DOHH2 (cell line): Measurements from ENCODE around the gene LANCL2.

Experiments used
- H3F3A ChIP-seq: fragments of 200-600 bp; sonication (generic), shearing (Covaris generic); 2 replicates; pipeline ENCODE4 v1.6.0; 2016; ENCODE audit warnings: antibody characterized with exemption, mild to moderate bottlenecking; ENCODE audit not compliant: control insufficient read depth, insufficient read depth
- H3K27ac ChIP-seq: fragments of 200-600 bp; sonication (generic); 2 replicates; pipeline ENCODE4 v1.5.1; 2014; ENCODE audit warnings: low read depth, mild to moderate bottlenecking, low read length, moderate library complexity
- H3K27me3 ChIP-seq: fragments of 200-600 bp; sonication (generic); 2 replicates; pipeline ENCODE4 v1.6.1; 2014; ENCODE audit warnings: mild to moderate bottlenecking, low read length, mixed read lengths; ENCODE audit not compliant: control insufficient read depth
- H3K36me3 ChIP-seq: fragments of 200-600 bp; sonication (generic); 2 replicates; pipeline ENCODE4 v1.6.1; 2014; ENCODE audit warnings: mild to moderate bottlenecking, low read length, moderate library complexity, mixed read lengths; ENCODE audit not compliant: control insufficient read depth
- H3K4me1 ChIP-seq: fragments of 200-600 bp; sonication (generic); 2 replicates; pipeline ENCODE4 v1.6.1; 2014; ENCODE audit warnings: mild to moderate bottlenecking, low read length, mixed read lengths; ENCODE audit not compliant: control insufficient read depth
- H3K4me2 ChIP-seq: fragments of 200-600 bp; sonication (generic); 2 replicates; pipeline ENCODE4 v1.6.0; 2014; ENCODE audit warnings: mild to moderate bottlenecking, low read length, moderate library complexity
- H3K4me3 ChIP-seq: fragments of 200-600 bp; sonication (generic); 2 replicates; pipeline ENCODE4 v1.5.1; 2014; ENCODE audit warnings: mild to moderate bottlenecking, low read length, mixed read lengths
- H3K79me2 ChIP-seq: fragments of 200-600 bp; sonication (generic); 2 replicates; pipeline ENCODE4 v1.6.1; 2014; ENCODE audit warnings: mild to moderate bottlenecking, low read length, mixed read lengths; ENCODE audit not compliant: control insufficient read depth
- H3K9me2 ChIP-seq: fragments of 200-600 bp; sonication (generic); replicated peaks from 2 replicates; pipeline ENCODE4 v1.6.1; 2014; ENCODE audit warnings: mild to moderate bottlenecking, low read length, mixed read lengths; ENCODE audit not compliant: control insufficient read depth
- H3K9me3 ChIP-seq: fragments of 200-600 bp; sonication (generic); 2 replicates; pipeline ENCODE4 v1.6.1; 2014; ENCODE audit warnings: antibody characterized with exemption, low read length, mixed read lengths; ENCODE audit not compliant: control insufficient read depth, insufficient read depth
- H4K20me1 ChIP-seq: fragments of 200-600 bp; sonication (generic); 2 replicates; pipeline ENCODE4 v1.6.0; 2014; ENCODE audit warnings: low read depth, mild to moderate bottlenecking, antibody characterized with exemption, low read length, moderate library complexity; ENCODE audit not compliant: control insufficient read depth, insufficient read depth
- EZH2phosphoT487 ChIP-seq: fragments of 200-600 bp; sonication (generic); IDR thresholded peaks from 2 replicates; pipeline ENCODE4 v1.6.1; 2017; ENCODE audit warnings: borderline replicate concordance, mild to moderate bottlenecking, antibody characterized with exemption, low read length, moderate library complexity, mixed read lengths
- TF ChIP-seq, protein P1 (sequence below): fragments of 200-600 bp; sonication (generic); IDR thresholded peaks from one replicate; pipeline ENCODE4 v1.5.1; 2014; ENCODE audit warnings: antibody characterized with exemption, mild to moderate bottlenecking, low read depth, low read length; ENCODE audit not compliant: poor library complexity, severe bottlenecking

The LANCL2 gene

DNA sequence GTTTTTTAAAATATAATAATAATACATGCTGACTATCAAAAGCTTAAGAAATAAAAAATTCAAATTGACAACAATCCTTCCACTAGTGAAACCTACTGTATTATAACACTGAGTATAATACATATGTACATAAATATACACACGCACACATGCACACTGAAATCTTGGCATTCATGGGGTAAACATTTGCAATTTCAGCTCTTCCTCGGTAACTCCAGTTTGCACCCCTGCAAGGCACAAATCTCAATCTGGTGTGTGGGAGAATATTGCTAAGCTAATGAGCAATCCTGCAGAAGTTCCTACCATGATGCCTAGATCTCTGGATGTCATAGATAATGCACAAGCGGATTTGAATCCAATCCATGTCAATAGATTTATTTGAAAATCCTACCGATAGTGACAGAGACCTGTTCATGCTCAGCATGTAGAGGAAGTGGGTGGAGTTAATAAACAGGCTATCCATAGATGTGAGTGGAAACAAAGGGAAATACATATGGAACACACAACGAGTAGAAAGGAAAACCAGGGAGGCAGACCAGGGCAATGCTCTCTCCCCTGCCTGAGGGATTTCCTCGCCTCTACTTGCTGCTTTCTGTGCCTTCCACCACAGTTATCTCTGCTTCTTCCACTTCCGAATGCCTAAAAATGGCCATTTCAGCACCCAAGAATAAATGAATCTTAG is 38.1 kb upstream of the LANCL2 start:
- H3K4me2 ChIP-seq: no peak overlapping the region
- H3K27ac ChIP-seq: no peak overlapping the region
- H3K79me2 ChIP-seq: no peaks in the 10 kb centered on the region
- TF ChIP-seq EZH2phosphoT487: no peak
- TF ChIP-seq, protein P1, sequence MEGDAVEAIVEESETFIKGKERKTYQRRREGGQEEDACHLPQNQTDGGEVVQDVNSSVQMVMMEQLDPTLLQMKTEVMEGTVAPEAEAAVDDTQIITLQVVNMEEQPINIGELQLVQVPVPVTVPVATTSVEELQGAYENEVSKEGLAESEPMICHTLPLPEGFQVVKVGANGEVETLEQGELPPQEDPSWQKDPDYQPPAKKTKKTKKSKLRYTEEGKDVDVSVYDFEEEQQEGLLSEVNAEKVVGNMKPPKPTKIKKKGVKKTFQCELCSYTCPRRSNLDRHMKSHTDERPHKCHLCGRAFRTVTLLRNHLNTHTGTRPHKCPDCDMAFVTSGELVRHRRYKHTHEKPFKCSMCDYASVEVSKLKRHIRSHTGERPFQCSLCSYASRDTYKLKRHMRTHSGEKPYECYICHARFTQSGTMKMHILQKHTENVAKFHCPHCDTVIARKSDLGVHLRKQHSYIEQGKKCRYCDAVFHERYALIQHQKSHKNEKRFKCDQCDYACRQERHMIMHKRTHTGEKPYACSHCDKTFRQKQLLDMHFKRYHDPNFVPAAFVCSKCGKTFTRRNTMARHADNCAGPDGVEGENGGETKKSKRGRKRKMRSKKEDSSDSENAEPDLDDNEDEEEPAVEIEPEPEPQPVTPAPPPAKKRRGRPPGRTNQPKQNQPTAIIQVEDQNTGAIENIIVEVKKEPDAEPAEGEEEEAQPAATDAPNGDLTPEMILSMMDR: no peak
- peaks cover 6% of the 10 kb centered on the region for H3K27me3 ChIP-seq
- H3K9me3 ChIP-seq: no peaks in the 10 kb centered on the region
- H3K9me2 ChIP-seq: no peaks in the 10 kb centered on the region
- no peaks in the 10 kb centered on the region for H3F3A ChIP-seq
- no peaks in the 10 kb centered on the region for H3K4me1 ChIP-seq
- no peaks in the 10 kb centered on the region for H3K36me3 ChIP-seq
- no peaks in the 10 kb centered on the region for H4K20me1 ChIP-seq
- no peak overlapping the region for H3K4me3 ChIP-seq

DNA sequence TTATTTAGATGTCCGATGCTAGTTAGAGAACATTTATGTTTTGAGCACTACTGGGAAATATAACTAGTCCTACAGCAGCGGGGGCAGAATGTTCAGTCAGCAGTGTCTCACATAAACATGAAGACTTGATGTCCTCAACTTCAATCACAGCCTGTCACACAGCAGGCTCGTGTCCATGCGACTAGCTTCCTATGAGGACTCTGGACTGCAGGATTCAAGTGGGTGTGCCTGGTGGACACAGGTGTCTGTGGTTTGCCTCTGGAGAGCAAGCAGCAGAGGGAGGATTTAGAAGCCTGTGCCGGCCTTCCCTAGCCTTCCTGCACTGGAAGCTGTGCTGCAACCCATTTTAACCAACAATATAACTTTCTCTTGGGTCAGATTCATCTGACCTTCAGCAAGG is 30.0 kb upstream of the LANCL2 start:
- Histone ChIP-seq H3K4me3 (no peak overlapping the region), H3K4me1 (no peaks in the 10 kb centered on the region), H3K36me3 (no peaks in the 10 kb centered on the region), H3K9me3 (no peaks in the 10 kb centered on the region), H3F3A (no peaks in the 10 kb centered on the region), H3K27me3 (peaks cover 8% of the 10 kb centered on the region), H3K79me2 (no peaks in the 10 kb centered on the region), H3K4me2 (no peak overlapping the region), H3K9me2 (no peaks in the 10 kb centered on the region), H3K27ac (no peak overlapping the region), H4K20me1 (no peaks in the 10 kb centered on the region)
- TF ChIP-seq, protein P1: no peak
- TF ChIP-seq EZH2phosphoT487: no peak

DNA sequence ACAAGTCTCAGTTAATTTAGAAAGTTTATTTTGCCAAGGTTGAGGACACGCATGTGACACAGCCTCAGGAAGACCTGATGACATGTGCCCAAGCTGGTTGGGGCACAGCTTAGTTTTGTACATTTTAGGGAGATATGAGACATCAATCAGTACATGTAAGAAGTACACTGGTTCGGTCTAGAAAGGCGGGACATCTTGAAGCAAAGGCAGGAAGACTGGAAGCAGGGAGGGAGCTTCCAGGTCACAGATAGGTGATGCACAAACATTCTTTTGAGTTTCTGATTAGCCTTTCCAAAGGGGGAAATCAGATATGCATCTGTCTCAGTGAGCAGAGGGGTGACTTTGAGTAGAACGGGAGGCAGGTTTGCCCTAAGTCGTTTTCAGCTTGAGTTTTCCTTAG is 29.4 kb upstream of the LANCL2 start:
- H3K9me2 ChIP-seq: no peaks in the 10 kb centered on the region
- no peak overlapping the region for H3K4me3 ChIP-seq
- no peaks in the 10 kb centered on the region for H4K20me1 ChIP-seq
- 0 out of 2 replicates have a peak, but pooled peaks cover 3% of the 10 kb centered on the region for H3K27me3 ChIP-seq
- no peaks in the 10 kb centered on the region for H3K4me1 ChIP-seq
- no peaks in the 10 kb centered on the region for H3F3A ChIP-seq
- no peaks in the 10 kb centered on the region for H3K79me2 ChIP-seq
- no peaks in the 10 kb centered on the region for H3K36me3 ChIP-seq
- TF ChIP-seq EZH2phosphoT487: no peak
- TF ChIP-seq, protein P1: no peak
- H3K27ac ChIP-seq: no peak overlapping the region
- no peak overlapping the region for H3K4me2 ChIP-seq
- no peaks in the 10 kb centered on the region for H3K9me3 ChIP-seq
